Stimulated activated CD4-positive, alpha-beta T cell treated with anti-CD3 and anti-CD28 coated beads, TNF-alpha, amount 100 ng/mL, for 48 hours (primary cell): ENCODE results near the gene RPL23.

ENCODE experiments used
- DNase-seq, 3 donors: peaks; one replicate each; pipeline ENCODE4 v3.0.0-alpha.2; 2020; ENCODE audit warnings: low read depth in 3 of 3

Gene RPL23

GRCh38 chr17:38883592-38884526 lies 30.3 kb upstream of the RPL23 start:
- DNase-seq: no peak

DNA sequence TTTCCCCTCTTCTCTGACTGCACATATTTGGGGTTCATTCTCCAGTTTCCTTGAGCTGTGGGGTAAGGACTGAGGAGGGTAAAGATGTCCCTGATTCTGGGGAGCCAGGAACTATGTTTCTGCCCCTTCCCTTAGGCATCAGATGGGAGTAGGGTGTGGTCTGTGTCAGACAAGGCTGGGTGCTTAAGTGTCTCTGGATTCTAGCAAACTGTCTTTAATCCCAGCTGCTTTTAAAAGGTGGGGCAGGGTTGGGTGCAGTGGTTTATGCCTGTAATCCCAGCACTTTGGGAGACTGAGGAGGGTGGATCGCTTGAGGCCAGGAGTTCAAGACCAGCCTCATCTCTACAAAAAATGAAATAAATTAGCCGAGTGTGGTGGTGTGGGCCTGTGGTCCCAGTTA lies 29.3 kb upstream of the RPL23 start:
- DNase-seq: no peak

DNA sequence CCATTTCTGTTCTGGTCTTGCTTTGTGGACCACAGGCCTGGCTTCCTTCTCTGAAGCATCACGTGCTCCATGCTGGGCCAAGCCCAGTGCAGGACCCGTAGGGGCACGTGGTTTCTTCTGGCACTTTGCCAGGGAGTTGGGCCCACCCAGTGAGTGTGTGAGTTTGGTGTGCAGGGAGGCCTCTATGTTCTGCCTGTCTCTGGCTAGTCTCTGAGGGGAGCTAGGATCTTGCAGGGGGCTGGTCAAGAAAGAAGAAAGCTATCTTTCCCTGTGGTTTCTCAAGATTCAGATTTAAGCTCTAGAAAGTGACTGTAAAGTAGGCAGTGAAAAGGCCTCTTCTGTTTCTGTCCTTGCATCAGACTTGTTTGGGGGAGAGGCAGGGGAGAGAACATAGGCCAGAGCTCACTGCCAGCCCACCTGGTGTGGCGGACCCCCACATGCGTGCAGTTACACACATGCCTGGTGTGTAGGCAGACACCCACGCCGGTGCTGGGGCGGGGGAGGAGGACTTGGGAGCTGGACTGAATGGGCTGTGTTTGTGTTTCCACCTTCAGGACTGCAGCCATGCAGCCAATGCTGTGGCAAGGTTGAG lies 28.2 kb upstream of the RPL23 start:
- DNase-seq: no peak

- DNase-seq: no peak
These were observed 26.6 kb upstream of the RPL23 start for GRCh38 chr17:38879878-38880665.

GRCh38 chr17:38877130-38877851 lies 23.8 kb upstream of the RPL23 start:
- no peak for DNase-seq

DNA sequence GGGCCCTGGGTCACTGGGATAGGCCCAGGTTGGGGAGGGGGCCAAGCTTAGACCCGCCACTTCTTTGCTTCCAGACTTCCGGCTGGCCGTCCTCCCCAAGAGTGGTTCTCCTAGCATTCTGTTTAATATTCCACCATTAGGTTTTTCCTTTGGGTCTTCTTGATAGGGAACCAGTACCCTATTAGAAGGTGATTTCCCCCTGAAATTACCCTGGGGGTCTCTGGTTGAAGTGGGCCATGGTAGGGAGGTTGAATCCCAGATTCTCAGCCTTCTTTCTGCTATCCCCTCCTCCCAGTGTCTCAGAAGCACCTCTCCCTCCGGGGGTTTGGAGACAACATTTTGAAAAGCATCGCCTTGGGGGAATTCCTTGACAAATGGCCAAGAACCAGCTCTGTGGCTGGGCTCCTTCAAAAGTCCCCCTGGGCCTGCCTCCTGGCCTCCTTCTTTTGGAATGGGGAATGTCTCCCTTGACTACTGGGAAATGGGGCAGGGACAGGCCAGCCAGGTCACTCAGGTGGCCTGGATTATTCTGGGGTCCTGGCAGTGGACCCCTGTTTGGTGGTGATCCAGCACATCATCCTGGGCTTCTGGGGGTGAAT lies 22.1 kb upstream of the RPL23 start:
- no peak for DNase-seq

GRCh38 chr17:38874505-38875400 lies 21.2 kb upstream of the RPL23 start:
- DNase-seq: no peak

DNA sequence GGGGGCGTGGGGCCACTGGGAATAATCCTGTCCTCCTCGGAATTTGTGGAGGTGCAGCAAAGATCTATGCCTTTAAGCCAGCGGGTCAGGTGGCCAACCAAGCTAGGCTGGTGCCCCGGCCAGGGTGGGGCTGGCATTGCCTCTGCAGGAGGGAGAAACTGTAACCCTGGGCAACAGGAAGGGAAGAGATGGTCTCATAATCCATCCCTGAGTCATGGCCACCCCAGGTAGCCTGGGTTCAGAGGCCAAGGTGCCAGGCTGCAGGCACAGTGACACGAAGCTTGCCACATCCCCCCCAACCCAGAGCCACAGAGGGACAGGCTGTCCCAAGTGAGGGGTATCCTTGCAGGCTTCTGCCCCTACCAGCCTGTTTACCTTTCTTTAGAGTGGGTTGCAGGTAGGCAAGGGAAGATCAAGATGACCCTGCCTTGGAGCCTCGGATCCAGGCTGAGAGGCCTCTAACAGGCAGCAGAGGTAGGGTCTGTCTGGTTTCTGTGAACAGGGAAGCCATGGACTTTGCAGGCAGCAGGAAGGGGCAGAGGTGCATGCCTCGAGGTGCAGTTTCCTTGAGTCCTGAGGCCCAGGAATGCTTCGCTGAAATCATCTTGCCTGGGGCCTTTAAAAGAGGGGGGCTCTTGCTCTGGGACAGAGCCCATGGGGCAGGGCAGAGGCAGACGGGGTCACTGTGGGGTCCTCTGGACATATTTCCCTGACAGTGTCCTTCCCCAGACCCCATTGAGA lies 20.3 kb upstream of the RPL23 start:
- DNase-seq: no peak

DNA sequence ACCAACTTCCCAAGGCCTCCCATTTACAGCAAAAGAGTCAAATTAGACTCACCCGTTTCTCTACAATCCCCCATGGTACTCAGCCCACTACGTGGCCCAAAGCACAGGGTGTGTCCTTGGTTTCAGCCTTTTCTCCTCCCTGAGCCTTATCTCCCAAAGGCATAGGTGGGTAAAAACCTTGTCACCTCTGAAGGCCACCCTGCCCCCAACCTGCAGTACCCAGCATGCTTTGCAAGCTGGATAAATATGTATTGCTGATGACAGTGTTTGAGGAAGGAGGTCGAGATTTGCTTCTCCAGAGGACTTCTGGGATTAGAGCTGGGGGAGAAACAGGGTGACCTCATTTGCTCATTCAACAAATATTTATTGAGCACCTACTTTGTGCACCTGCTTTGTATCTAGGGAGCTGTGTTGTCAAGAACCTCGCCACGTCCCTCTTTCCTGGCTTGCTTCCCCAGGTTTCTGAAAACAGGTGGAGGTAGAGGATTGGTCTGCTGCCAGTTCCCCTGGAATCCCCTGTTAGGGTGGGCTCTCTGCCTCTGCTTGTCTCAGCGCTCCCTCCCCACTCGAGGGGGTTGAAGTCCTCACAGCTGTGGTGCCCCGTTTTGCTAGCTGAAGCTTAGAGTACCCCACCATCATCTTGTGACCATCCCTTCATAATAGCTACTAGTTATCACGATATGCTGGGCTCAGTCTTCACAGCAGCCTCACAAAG lies 19.3 kb upstream of the RPL23 start:
- DNase-seq: no peak

DNA sequence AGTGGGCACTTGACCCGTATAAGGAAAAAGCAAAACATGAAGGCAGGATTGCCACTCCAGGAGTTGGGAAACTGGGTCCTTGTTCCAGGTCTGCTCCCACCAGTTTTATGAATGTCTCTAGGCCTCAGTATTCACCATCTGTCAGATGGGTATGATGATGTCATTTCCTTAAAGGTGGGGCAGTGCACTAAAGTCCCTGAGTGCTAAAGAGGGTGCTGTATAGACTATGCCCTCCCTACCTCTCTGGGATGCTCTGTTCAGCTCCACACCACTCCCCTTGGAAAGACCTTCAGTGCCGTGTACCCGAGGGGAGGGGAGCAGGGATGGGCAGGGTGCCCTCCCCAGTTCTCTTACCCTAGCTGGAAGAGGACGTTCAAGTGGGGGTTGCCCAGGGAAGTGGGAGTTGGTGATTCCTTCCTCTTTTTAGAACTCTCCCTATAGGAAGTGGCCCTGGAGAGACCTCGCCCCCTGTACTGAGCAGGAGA lies 18.5 kb upstream of the RPL23 start:
- no peak for DNase-seq

DNA sequence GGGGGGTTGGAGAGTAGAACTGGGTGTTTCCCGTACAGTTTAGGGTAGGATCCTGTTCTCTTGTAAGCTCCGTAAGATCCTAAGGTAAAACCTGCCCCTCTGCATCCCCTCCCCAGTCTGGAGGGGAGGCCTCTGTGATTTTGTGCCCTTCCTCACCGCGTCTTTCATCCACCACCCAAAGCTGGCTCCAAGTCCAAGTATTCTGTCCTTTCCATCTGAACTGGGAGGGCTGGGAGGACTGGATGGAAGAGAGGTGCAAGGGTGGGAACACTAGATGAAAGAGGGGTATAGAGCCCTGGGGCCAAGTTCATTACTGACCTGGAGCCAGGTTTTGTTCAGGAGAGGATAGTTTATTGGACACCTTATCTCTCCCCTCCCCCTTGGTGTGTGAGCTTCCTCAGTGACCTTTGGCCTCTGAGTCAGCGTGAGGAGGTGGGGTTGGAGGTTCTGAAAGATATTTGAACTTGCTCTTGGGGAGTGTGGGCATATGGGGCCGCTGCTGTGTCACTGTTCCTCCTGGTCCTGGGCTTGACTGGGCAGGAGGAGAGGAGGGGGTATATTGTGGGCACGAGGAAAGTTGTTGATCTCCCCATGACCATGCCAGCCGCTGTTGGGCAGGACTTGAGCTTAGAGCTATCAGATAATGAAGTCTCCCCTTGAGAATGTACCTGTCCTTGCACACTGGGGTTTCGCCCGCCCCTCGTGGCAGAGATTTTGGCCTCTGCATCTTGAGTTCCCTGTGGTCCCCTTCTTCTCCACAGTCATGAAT lies 17.9 kb upstream of the RPL23 start:
- DNase-seq: peak; percentile 57 to 73 (median 66)

DNA sequence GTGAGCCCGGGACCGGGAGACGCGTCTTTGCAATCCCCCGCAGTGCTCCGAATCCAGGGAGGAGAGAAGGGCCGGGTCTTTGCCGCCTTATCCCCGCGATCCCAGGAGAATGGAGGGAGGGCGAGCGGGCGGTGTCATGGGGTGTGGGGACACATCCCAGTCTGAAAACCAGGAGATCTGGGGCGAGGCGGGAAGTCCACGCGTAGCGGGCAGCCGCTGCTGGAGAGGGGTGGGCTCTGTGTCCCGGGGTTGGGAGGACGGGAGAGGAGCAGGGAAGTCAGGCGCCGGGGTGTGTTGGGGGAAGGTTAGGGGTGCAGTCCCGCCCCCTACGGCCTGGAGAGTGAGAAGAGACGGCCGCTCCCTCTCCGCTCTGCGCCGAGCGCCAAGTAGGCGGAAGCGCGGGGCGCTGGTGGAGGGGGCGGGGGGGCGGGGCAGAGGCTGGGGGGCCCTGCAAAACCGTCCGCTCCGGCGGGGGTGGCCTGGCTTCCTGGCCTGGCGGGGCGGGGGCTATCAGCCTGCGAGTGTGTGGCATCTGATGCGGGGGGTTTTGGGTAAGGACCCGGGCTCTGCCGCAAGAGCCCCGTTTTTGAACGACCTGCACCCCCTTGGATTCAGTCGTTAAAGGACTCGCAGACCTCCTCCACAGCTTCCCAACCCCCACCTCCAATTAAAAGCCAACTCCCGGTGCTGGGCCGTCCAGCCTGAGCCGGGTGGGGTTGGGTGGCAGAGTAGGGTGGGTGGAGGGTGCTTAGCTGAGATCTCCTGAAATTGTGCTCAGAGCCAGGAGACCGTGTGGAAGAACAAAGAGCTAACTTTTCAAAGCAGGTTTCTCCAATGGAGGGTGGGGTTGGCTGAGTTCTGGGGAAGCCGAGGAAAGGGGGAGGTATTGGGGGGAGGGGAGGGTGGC lies 17.0 kb upstream of the RPL23 start:
- DNase-seq: peak in 2 of 3 donors; percentile 43 to 65

GRCh38 chr17:38869526-38870258 lies 16.2 kb upstream of the RPL23 start, which contains the start of gene LASP1:
Gene LASP1 (plus strand): TSS chr17:38870058. CDS start chr17:38870190, 132 bp downstream.
- DNase-seq: peak; percentile 69 to 82 (median 78)

DNA sequence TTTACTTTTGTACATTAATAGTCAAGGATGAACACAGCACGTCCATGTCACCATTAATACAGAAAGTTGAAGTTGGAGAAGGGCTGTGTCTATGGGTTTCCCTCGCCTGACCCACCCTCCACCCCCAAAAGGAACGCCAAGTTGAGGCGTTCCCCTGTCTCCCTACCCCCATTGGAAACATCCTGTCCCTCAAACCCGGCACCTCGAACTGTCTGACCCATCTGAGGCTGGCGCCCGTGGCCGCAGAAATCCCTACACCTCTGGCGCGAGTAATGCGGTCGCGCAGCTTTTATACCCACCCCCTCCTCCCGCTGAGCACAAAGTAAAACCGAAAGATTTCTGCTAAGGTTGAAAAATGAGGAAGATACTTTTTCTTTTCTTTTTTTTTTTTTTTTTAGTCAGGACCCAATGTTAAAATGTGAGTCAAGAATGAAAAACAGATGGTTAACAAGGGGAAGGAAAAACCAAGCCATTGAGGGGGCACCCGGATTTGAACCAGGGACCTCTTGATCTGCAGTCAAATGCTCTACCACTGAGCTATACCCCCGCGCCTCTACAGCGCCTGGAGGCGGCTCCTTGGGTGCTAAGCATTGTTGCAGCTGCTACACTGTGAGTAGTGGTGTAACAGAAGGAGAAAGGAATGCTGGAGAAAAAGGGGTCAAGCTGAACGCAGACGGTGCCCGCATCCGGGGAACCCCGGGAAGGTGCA lies 15.4 kb upstream of the RPL23 start:
- DNase-seq: peak; percentile 78 to 92 (median 89)
